ENCODE measurements around the gene ADGRD2. TPM values are rescaled to one million over a fixed set of nuclear protein-coding genes. Genes with fewer than 3 reads are reported as not detected.

The ADGRD2 gene
- total RNA-seq, 4 donors from 2014 or later = 0.20 to 0.49 (median 0.36) TPM; not detected in 1

DNA sequence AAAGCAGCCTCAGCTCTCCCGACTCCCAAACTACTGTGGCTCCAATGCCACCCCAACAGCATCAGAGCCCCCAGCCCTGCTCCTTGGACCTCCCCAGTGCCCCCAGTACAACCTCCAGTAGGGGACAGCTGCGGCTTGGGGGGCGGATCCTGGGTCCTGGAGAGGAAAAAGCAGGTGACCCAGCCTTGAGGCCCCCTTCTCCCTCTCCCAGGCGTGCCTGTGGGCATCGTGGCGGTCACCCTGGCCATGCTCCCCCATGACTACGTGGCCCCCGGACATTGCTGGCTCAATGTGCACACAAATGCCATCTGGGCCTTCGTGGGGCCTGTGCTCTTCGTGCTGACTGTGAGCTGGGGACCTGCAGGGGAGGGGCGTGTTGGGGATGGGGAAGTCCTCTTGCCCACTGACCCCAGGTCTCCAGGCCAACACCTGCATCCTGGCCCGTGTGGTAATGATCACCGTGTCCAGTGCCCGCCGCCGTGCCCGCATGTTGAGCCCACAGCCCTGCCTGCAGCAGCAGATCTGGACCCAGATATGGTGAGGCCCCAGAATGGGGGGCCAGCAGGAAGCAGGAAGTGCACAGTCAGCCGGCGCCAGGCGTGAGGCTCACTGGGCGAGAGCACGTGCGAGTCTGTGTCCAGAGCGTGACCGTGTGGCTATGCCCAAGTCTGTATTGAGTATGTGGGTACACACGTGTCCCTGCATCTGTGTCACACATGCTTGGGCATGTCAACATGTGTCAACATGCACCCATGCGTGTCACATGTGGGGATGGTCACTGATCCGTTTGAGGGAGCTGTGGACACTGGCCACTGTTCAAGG is 19.0 kb downstream of the ADGRD2 start:
- H3K4me3 ChIP-seq (ENCODE audit: low read depth, poor library complexity, severe bottlenecking) = no peak overlapping the region
- TF ChIP-seq, protein P1, sequence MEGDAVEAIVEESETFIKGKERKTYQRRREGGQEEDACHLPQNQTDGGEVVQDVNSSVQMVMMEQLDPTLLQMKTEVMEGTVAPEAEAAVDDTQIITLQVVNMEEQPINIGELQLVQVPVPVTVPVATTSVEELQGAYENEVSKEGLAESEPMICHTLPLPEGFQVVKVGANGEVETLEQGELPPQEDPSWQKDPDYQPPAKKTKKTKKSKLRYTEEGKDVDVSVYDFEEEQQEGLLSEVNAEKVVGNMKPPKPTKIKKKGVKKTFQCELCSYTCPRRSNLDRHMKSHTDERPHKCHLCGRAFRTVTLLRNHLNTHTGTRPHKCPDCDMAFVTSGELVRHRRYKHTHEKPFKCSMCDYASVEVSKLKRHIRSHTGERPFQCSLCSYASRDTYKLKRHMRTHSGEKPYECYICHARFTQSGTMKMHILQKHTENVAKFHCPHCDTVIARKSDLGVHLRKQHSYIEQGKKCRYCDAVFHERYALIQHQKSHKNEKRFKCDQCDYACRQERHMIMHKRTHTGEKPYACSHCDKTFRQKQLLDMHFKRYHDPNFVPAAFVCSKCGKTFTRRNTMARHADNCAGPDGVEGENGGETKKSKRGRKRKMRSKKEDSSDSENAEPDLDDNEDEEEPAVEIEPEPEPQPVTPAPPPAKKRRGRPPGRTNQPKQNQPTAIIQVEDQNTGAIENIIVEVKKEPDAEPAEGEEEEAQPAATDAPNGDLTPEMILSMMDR (IDR thresholded peaks at IDR 0.05) = no peak
- TF ChIP-seq POLR2A (IDR thresholded peaks at IDR 0.05) = no peak
- intact Hi-C loops (cut with DNase I; ENCODE audit: low total_unique reads) = no loop called here
- DNase-seq (ENCODE audit: low spot score in 2 of 2) = no peak
- WGBS, 2 donors = 78 to 86% methylated on average over 24 to 25 of the region's 28 CpGs

DNA sequence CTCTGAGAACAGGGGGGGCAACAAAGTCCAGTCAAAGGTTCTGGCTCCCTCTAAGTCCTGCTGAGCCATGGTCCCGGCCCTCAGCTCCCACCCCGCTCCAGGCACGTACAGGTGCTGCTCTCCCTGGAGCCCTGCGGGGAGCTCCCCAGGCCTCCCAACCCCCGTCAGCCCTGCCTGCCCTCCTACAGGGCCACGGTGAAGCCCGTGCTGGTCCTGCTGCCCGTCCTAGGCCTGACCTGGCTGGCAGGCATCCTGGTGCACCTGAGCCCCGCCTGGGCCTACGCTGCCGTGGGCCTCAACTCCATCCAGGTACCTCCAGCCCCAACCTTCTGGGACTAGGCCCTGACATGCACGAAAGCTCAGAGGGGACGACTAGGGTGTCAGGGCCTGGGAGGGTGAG is 20.1 kb downstream of the ADGRD2 start:
- intact Hi-C loops (cut with DNase I; ENCODE audit: low total_unique reads) = no loop called here
- no peak overlapping the region for H3K4me3 ChIP-seq (ENCODE audit: low read depth, poor library complexity, severe bottlenecking)
- DNase-seq (ENCODE audit: low spot score in 2 of 2) = no peak
- 86 to 88% methylated on average over 10 to 13 of the region's 13 CpGs for WGBS, 2 donors
- TF ChIP-seq, protein P1 (IDR thresholded peaks at IDR 0.05) = no peak
- TF ChIP-seq POLR2A (IDR thresholded peaks at IDR 0.05) = no peak

DNA sequence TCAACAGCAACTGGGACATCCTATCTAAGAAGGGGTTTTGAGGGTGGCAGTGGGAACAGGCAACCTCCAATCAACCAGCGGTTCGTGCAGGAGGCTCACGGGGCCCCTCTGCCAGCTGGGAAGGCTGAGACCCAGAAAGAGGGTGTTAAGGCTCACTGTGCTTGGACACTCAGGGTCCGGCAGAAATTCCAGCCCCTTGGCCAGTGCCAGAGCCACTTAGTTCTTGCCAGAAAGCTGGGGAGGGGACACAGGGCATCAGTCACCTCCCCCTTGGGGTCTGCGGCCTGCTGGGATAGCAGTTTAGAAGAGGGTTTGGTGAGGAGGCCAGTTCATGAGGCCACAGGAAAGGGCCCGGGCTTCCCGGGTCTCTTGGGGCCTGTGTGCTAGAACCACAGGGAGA is 20.5 kb downstream of the ADGRD2 start:
- H3K4me3 ChIP-seq (ENCODE audit: low read depth, poor library complexity, severe bottlenecking) = no peak overlapping the region
- no peak for DNase-seq (ENCODE audit: low spot score in 2 of 2)
- no peak for TF ChIP-seq POLR2A (IDR thresholded peaks at IDR 0.05)
- TF ChIP-seq, protein P1 (IDR thresholded peaks at IDR 0.05) = no peak
- WGBS, 2 donors = 83 to 89% methylated on average over 7 of the region's 7 CpGs
- intact Hi-C loops (cut with DNase I; ENCODE audit: low total_unique reads) = no loop called here

DNA sequence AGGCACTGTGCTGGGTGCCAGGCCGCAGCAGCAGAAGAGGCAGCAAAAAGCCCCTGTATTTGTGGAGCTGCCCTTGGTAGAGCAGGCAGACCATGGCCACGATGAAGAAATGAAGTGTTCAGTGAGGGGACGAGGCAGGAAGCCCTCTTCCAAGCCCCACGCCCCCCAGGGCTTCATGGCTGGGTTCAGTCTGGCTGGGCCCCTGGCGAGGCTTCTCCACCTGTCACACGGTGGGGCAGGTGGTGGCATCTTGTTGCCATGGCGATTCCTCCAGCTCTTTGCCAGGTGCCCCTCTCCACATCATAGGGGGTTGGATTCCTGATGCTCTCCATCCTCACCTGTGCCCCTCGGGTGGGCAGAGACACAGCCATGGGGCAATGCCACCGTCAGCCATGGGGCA is 21.5 kb downstream of the ADGRD2 start:
- TF ChIP-seq, protein P1 (IDR thresholded peaks at IDR 0.05) = no peak
- no peak for TF ChIP-seq POLR2A (IDR thresholded peaks at IDR 0.05)
- intact Hi-C loops (cut with DNase I; ENCODE audit: low total_unique reads) = no loop called here
- no peak for DNase-seq (ENCODE audit: low spot score in 2 of 2)
- WGBS, 2 donors = 66 to 80% methylated on average over 7 to 9 of the region's 9 CpGs
- no peak overlapping the region for H3K4me3 ChIP-seq (ENCODE audit: low read depth, poor library complexity, severe bottlenecking)

DNA sequence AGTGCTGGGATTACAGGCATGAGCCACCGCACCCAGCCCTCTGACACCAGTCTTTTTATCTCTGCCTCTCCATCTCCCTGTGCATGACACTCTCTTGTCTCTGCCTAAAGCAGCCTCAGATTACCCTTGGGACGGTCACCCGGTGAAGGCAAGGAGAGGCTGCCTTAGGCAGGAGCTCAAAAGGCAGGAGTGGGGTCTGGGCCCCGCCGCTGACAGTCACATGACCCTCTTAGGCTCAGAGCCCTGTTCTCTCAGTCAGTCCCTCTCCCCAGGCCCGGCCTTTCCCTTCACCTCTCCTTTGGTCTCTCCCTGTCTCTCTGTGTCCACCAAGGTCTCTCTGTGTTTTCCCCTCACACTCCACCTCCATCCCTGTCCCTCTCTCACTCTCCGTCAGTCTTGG is 22.5 kb downstream of the ADGRD2 start:
- no peak for TF ChIP-seq POLR2A (IDR thresholded peaks at IDR 0.05)
- TF ChIP-seq, protein P1 (IDR thresholded peaks at IDR 0.05) = no peak
- no peak for DNase-seq (ENCODE audit: low spot score in 2 of 2)
- WGBS, 2 donors = 70 to 78% methylated on average over 7 of the region's 7 CpGs
- intact Hi-C loops (cut with DNase I; ENCODE audit: low total_unique reads) = no loop called here
- no peak overlapping the region for H3K4me3 ChIP-seq (ENCODE audit: low read depth, poor library complexity, severe bottlenecking)

All from lower leg skin (tissue), 4 donors.